ENCODE data around the gene DMRT1.
"Not testable (repeated sequence)": the region's sequence is repeated elsewhere in the genome, so short reads cannot be mapped to it uniquely, and the experiment has no call there.

The DMRT1 gene

GRCh38 chr9:847505-847904 is 6.0 kb downstream of the DMRT1 start:
- no peak for DNase-seq (ENCODE audit: low read depth)
- TF ChIP-seq CTCF (IDR thresholded peaks at IDR 0.05; ENCODE audit: low read depth, low read length): no peak
- no peak for TF ChIP-seq MAX (IDR thresholded peaks at IDR 0.05; ENCODE audit: low read depth, low read length)
- no peak for TF ChIP-seq POLR2A (IDR thresholded peaks at IDR 0.05; ENCODE audit: extremely low read depth, insufficient read length)
- no peak for TF ChIP-seq MYC (IDR thresholded peaks at IDR 0.05; ENCODE audit: low read depth, low read length)
- no peak overlapping the region for H3K4me3 ChIP-seq (ENCODE audit: low read depth, low read length)

GRCh38 chr9:849431-849830 is 7.9 kb downstream of the DMRT1 start:
- no peak for DNase-seq (ENCODE audit: low read depth)
- H3K4me3 ChIP-seq (ENCODE audit: low read depth, low read length): no peak overlapping the region
- TF ChIP-seq CTCF (IDR thresholded peaks at IDR 0.05; ENCODE audit: low read depth, low read length): no peak
- no peak for TF ChIP-seq MAX (IDR thresholded peaks at IDR 0.05; ENCODE audit: low read depth, low read length)
- no peak for TF ChIP-seq POLR2A (IDR thresholded peaks at IDR 0.05; ENCODE audit: extremely low read depth, insufficient read length)
- TF ChIP-seq MYC (IDR thresholded peaks at IDR 0.05; ENCODE audit: low read depth, low read length): no peak

- no peak for DNase-seq (ENCODE audit: low read depth)
- no peak for TF ChIP-seq MYC (IDR thresholded peaks at IDR 0.05; ENCODE audit: low read depth, low read length)
- TF ChIP-seq MAX (IDR thresholded peaks at IDR 0.05; ENCODE audit: low read depth, low read length): no peak
- TF ChIP-seq POLR2A (IDR thresholded peaks at IDR 0.05; ENCODE audit: extremely low read depth, insufficient read length): no peak
- TF ChIP-seq CTCF (IDR thresholded peaks at IDR 0.05; ENCODE audit: low read depth, low read length): no peak
- H3K4me3 ChIP-seq (ENCODE audit: low read depth, low read length): no peak overlapping the region
These were observed 11.0 kb downstream of the DMRT1 start for GRCh38 chr9:852539-852938.

GRCh38 chr9:859251-859650 is 17.8 kb downstream of the DMRT1 start:
- peak; percentile 54 for DNase-seq (ENCODE audit: low read depth)
- TF ChIP-seq MYC (IDR thresholded peaks at IDR 0.05; ENCODE audit: low read depth, low read length) (no peak), MAX (IDR thresholded peaks at IDR 0.05; ENCODE audit: low read depth, low read length) (no peak), CTCF (IDR thresholded peaks at IDR 0.05; ENCODE audit: low read depth, low read length) (no peak), POLR2A (IDR thresholded peaks at IDR 0.05; ENCODE audit: extremely low read depth, insufficient read length) (no peak)
- H3K4me3 ChIP-seq (ENCODE audit: low read depth, low read length): no peak overlapping the region

- no peak for DNase-seq (ENCODE audit: low read depth)
- no peak overlapping the region for H3K4me3 ChIP-seq (ENCODE audit: low read depth, low read length)
- TF ChIP-seq CTCF (IDR thresholded peaks at IDR 0.05; ENCODE audit: low read depth, low read length) (no peak), MYC (IDR thresholded peaks at IDR 0.05; ENCODE audit: low read depth, low read length) (no peak), MAX (IDR thresholded peaks at IDR 0.05; ENCODE audit: low read depth, low read length) (no peak), POLR2A (IDR thresholded peaks at IDR 0.05; ENCODE audit: extremely low read depth, insufficient read length) (no peak)
These were observed 19.2 kb downstream of the DMRT1 start for GRCh38 chr9:860706-861105.

GRCh38 chr9:861525-861924 is 20.0 kb downstream of the DMRT1 start:
- not testable (repeated sequence) for DNase-seq (ENCODE audit: low read depth); H3K4me3 ChIP-seq (ENCODE audit: low read depth, low read length)
